22Rv1 (cell line): ENCODE measurements around the gene PRMT3.

Source experiments
- ZFX ChIP-seq: fragments of 450-650 bp; IDR thresholded peaks from 2 replicates; pipeline ENCODE4 v1.6.1; 2017; ENCODE audit warnings: antibody characterized with exemption, borderline replicate concordance
- TF ChIP-seq, protein P1 (sequence below): fragments of 450-650 bp; IDR thresholded peaks from 2 replicates; pipeline ENCODE4 v1.5.1; 2017; ENCODE audit warnings: mild to moderate bottlenecking

DNA sequence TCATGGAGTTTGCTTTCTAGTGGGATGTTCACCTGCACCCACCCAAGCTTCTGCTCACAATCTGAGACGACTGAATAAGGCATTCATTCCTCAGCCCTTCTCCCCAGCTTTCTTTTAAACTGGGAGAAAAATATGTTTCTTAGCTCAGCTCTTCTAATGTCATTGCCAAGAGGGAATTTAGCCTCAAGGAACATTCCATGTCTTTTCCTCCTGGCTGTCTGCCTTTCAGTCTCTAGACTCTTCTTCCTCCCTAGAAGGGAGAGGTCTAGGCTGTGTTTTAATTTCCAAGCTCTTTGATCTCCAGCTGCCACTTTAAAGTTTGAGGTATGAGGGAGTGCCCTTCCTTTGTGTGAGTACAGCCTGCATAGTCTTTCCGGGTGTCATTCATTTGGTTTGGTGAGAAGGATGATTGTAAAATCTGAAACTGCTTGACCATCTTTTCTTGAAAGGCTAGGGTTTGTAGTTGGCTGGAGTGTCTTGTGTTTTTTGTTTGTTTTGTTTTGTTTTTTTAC, 35.7 kb upstream of the PRMT3 start:
- TF ChIP-seq, protein P1, sequence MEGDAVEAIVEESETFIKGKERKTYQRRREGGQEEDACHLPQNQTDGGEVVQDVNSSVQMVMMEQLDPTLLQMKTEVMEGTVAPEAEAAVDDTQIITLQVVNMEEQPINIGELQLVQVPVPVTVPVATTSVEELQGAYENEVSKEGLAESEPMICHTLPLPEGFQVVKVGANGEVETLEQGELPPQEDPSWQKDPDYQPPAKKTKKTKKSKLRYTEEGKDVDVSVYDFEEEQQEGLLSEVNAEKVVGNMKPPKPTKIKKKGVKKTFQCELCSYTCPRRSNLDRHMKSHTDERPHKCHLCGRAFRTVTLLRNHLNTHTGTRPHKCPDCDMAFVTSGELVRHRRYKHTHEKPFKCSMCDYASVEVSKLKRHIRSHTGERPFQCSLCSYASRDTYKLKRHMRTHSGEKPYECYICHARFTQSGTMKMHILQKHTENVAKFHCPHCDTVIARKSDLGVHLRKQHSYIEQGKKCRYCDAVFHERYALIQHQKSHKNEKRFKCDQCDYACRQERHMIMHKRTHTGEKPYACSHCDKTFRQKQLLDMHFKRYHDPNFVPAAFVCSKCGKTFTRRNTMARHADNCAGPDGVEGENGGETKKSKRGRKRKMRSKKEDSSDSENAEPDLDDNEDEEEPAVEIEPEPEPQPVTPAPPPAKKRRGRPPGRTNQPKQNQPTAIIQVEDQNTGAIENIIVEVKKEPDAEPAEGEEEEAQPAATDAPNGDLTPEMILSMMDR: no peak
- no peak for TF ChIP-seq ZFX
